Peyer's patch (tissue), 4 donors: ENCODE results near the gene IQCN.

Experiments used
- CTCF ChIP-seq, 6 experiments: fragments of 450-650 bp in 4 of 6; fragments of 200-600 bp in 2 of 6; sonication (generic) in 1 of 6; IDR thresholded peaks; one replicate each; pipeline ENCODE4 v1.5.1; 2017 to 2019; ENCODE audit warnings: antibody characterized with exemption in 6 of 6, mild to moderate bottlenecking in 3 of 6, moderate library complexity in 1 of 6
- POLR2A ChIP-seq, 2 donors: fragments of 450-650 bp; IDR thresholded peaks; one replicate each; pipeline ENCODE4 v1.5.1; 2017; ENCODE audit warnings: antibody characterized with exemption in 2 of 2, mild to moderate bottlenecking in 2 of 2, moderate library complexity in 2 of 2

DNA sequence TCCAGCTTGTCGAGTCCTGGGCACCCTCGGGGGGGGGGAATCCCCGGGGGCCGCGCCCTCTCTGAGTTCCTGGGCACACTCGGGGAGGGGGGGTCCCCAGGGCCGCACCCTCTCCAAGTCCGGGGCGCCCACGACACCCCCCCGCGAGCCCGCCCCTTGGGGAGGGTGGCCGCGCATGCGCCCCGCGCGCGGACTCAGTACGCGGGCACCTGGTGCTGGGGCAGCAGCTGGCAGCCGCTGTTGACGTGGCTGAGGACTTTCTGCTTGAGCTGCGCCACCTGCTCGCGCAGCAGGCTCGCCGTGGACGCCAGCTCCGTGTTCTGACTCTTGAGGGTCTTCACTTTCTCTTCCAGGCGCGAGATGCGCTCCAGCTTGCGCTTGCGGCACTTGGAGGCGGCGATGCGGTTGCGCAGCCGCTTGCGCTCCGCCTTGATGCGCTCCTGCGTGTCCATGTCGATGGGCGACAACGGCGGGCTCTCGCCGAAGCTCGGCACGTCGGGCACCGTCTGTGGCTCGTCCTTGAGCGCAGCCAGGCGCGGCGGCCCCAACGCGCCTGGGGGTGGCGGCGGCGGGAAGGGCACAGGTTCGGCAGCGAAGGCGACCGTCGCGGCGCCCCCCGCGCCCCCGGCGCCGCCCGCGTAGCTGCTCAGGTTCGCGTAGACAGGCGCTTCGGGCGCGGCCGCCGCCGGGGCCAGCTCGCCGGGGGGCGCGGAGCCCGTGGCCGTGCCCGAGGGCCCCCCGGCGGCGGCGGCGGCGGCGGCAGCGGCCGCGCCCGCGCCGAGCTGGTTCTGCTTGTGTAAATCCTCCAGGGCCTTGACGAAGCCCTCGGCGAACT is 6.2 kb upstream of the IQCN start:
- TF ChIP-seq CTCF (IDR thresholded peaks at IDR 0.05) = peak in 1 of 6 experiments; percentile 20
- peak; percentile 92 to 95 for TF ChIP-seq POLR2A (IDR thresholded peaks at IDR 0.05)
